HepG2 (cell line): ENCODE measurements around the gene TMEM95. TPM values are rescaled to one million over a fixed set of nuclear protein-coding genes. Genes with fewer than 3 reads are reported as not detected.

Source experiments
- AKNA ChIP-seq: sonication (generic); formaldehyde crosslinking; IDR thresholded peaks from 2 replicates; pipeline ENCODE4 v1.4.0; 2020; ENCODE audit warnings: missing genetic modification reagents, borderline replicate concordance
- CTCF ChIP-seq: sonication (generic); formaldehyde crosslinking; IDR thresholded peaks from 2 replicates; pipeline ENCODE4 v1.5.0; 2020; ENCODE audit warnings: mild to moderate bottlenecking, missing genetic modification reagents, moderate library complexity
- FLYWCH1 ChIP-seq: sonication (generic); formaldehyde crosslinking; IDR thresholded peaks from 2 replicates; pipeline ENCODE4 v1.8.1; 2023; ENCODE audit warnings: mild to moderate bottlenecking, missing genetic modification reagents
- HIVEP1 ChIP-seq: sonication (generic); formaldehyde crosslinking; IDR thresholded peaks from 2 replicates; pipeline ENCODE4 v1.4.0; 2020; ENCODE audit warnings: mild to moderate bottlenecking, missing genetic modification reagents
- PAX8 ChIP-seq: sonication (generic); formaldehyde crosslinking; IDR thresholded peaks from 2 replicates; pipeline ENCODE4 v1.8.0; 2022; ENCODE audit warnings: mild to moderate bottlenecking, missing genetic modification reagents, borderline replicate concordance
- PRDM10 ChIP-seq: sonication (generic); formaldehyde crosslinking; IDR thresholded peaks from 2 replicates; pipeline ENCODE4 v1.4.0; 2020; ENCODE audit warnings: low read depth, missing genetic modification reagents
- SP1 ChIP-seq, 2 experiments: fragments of 450-650 bp in 1 of 2; sonication (generic) in 1 of 2; formaldehyde crosslinking in 1 of 2; IDR thresholded peaks; 2 replicates each; pipeline versions ENCODE4 v1.4.0 to v1.6.1; 2016 to 2020; ENCODE audit warnings: missing genetic modification reagents in 1 of 2
- ZMAT5 ChIP-seq: sonication (generic); formaldehyde crosslinking; IDR thresholded peaks from 2 replicates; pipeline ENCODE4 v1.5.0; 2020; ENCODE audit warnings: mild to moderate bottlenecking, low read depth, missing genetic modification reagents, borderline replicate concordance
- ZNF17 ChIP-seq: sonication (generic); formaldehyde crosslinking; IDR thresholded peaks from 2 replicates; pipeline ENCODE4 v1.5.0; 2020; ENCODE audit warnings: mild to moderate bottlenecking, missing genetic modification reagents
- ZNF543 ChIP-seq: sonication (generic); formaldehyde crosslinking; IDR thresholded peaks from 2 replicates; pipeline ENCODE4 v1.4.0; 2020; ENCODE audit warnings: mild to moderate bottlenecking, missing genetic modification reagents
- ZNF556 ChIP-seq: sonication (generic); formaldehyde crosslinking; IDR thresholded peaks from 2 replicates; pipeline ENCODE4 v1.4.0; 2020; ENCODE audit warnings: mild to moderate bottlenecking, missing genetic modification reagents, borderline replicate concordance
- ZNF614 ChIP-seq: IDR thresholded peaks from 2 replicates; pipeline ENCODE4 v1.6.1; 2018; ENCODE audit warnings: missing biosample characterization, missing genetic modification reagents, inconsistent platforms, borderline replicate concordance
- ZNF616 ChIP-seq: sonication (generic); formaldehyde crosslinking; IDR thresholded peaks from 2 replicates; pipeline ENCODE4 v1.5.0; 2020; ENCODE audit warnings: low read depth, mild to moderate bottlenecking, missing genetic modification reagents
- polyA plus RNA-seq, 8 experiments: library from polyadenylated mRNA; depleted of rRNA in 3 of 8; stranded (reverse) in 7 of 8; unstranded in 1 of 8; fragments of >200 nt; fragmentation: Illumina TruSeq in 4 of 8; extraction: Trizol in 4 of 8; gene quantifications; 2 replicates each; pipeline versions ENCODE4 v1.2.1 to v1.2.3, GENCODE V29; 2011 to 2016; ENCODE audit warnings: low read depth in 4 of 8, missing spikeins in 1 of 8, mixed read lengths in 1 of 8; ENCODE audit not compliant: insufficient read depth in 1 of 8
- total RNA-seq, 5 experiments: library from RNA; depleted of rRNA; stranded (reverse); fragments of >200 nt; fragmentation: Illumina TruSeq; extraction: Trizol; gene quantifications; 2 replicates each; pipeline ENCODE4 v1.2.3, GENCODE V29; 2016; ENCODE audit warnings: low read depth in 1 of 5

TMEM95 gene
- total and polyA plus RNA-seq, 2 of the 13 experiments (the other 11 are each of a cell fraction or from before 2014, with no cell fraction given): not detected

- TF ChIP-seq SP1 (IDR thresholded peaks at IDR 0.05) (no peak), SP1 (CRISPR knock-in tag; IDR thresholded peaks at IDR 0.05) (peak; percentile 48; the same call in 1 of the 2 replicates), FLYWCH1 (CRISPR knock-in tag) (no peak), AKNA (no peak), ZMAT5 (no peak), PRDM10 (CRISPR knock-in tag) (no peak), ZNF614 (0 out of 2 replicates have a peak, but pooled peaks have one; percentile 7), ZNF17 (no peak), ZNF556 (CRISPR knock-in tag) (0 out of 2 replicates have a peak, but pooled peaks have one; percentile 5), ZNF616 (CRISPR knock-in tag) (no peak), CTCF (0 out of 2 replicates have a peak, but pooled peaks have one; percentile 10), PAX8 (peak; percentile 79; the same call in 1 of the 2 replicates), HIVEP1 (CRISPR knock-in tag) (0 out of 2 replicates have a peak, but pooled peaks have one; percentile 18), ZNF543 (CRISPR knock-in tag) (peak; percentile 22)
Observed at GRCh38 chr17:7393613-7394451, 38.9 kb downstream of the TMEM95 start (continued).
